ENCODE results near the gene PSTPIP1.

- TF ChIP-seq FOXJ3 (CRISPR knock-in tag; IDR thresholded peaks at IDR 0.05; ENCODE audit: borderline replicate concordance), result no peak
- no peak for TF ChIP-seq CTCF (IDR thresholded peaks at IDR 0.05)
Measured at GRCh38 chr15:77045985-77046384, 51.1 kb downstream of the PSTPIP1 start.

Data from WTC11 (cell line).